GM12878 (cell line): ENCODE data around the gene RTN4. TPM values are rescaled to one million over a fixed set of nuclear protein-coding genes. Genes with fewer than 3 reads are reported as not detected.

Experiments
- ATAC-seq: fragments of 200-7000 bp; cut with Tn5 transposase; 3 replicates; pipeline ENCODE4 v1.9.1; 2020; ENCODE audit warnings: mild to moderate bottlenecking, moderate library complexity
- BruUV-seq: library from RNA; stranded (reverse); fragments of 400-500 nt; replicated peaks from 2 replicates; lab custom pipeline; 2021; lab: Mats Ljungman, UMichigan
- CTCF ChIA-PET: fragments of 300-600 bp; sonication (Branson Sonifier 250); formaldehyde crosslinking; extraction: SDS; loops from one replicate; lab custom pipeline; 2021; ENCODE audit warnings: inconsistent platforms; lab: Yijun Ruan, JAX
- POLR2A ChIA-PET: fragments of 350-600 bp; formaldehyde crosslinking; extraction: SDS; loops from one replicate; lab custom pipeline; 2021; ENCODE audit warnings: inconsistent platforms; lab: Charles Lee
- RAD21 ChIA-PET: fragments of 300-600 bp; sonication (Branson Sonifier 250); formaldehyde crosslinking; loops from one replicate; lab custom pipeline; 2023; ENCODE audit warnings: antibody characterized with exemption; ENCODE audit not compliant: unreplicated experiment; lab: Charles Lee
- SMC1A ChIA-PET: fragments of 300-600 bp; sonication (Branson Sonifier 250); formaldehyde crosslinking; loops from one replicate; lab custom pipeline; 2023; ENCODE audit not compliant: unreplicated experiment, uncharacterized antibody; lab: Charles Lee
- DNase-seq: peaks from one replicate; pipeline ENCODE4 v3.0.0-alpha.2; 2011; ENCODE audit warnings: low read depth, low spot score
- FAIRE-seq: peaks from 3 replicates; lab custom pipeline; 2011; peaks lifted over from hg19 to GRCh38; lab: Jason Lieb, UNC
- H2AFZ ChIP-seq: 2 replicates; pipeline ENCODE4 v1.6.0; 2011; ENCODE audit warnings: low read depth, low read length, control low read depth; ENCODE audit not compliant: control insufficient read depth
- H3K27ac ChIP-seq: 2 replicates; pipeline ENCODE4 v1.5.1; 2011; ENCODE audit warnings: control low read depth; ENCODE audit not compliant: control insufficient read depth, insufficient read depth
- H3K27me3 ChIP-seq, 2 experiments: replicated peaks in 1 of 2; 2 replicates each; pipeline versions ENCODE4 v1.6.0 to v1.6.1; 2011; ENCODE audit warnings: low read length in 1 of 2; ENCODE audit not compliant: control insufficient read depth in 2 of 2, insufficient read depth in 2 of 2
- H3K36me3 ChIP-seq, 2 experiments: 2 replicates each; pipeline ENCODE4 v1.5.1; 2011; ENCODE audit warnings: low read length in 1 of 2; ENCODE audit not compliant: control insufficient read depth in 2 of 2, insufficient read depth in 2 of 2
- H3K4me1 ChIP-seq: 2 replicates; pipeline ENCODE4 v1.6.1; 2011; ENCODE audit warnings: mild to moderate bottlenecking, low read length, moderate library complexity, mixed read lengths; ENCODE audit not compliant: control insufficient read depth, insufficient read depth
- H3K4me2 ChIP-seq: 2 replicates; pipeline ENCODE4 v1.6.0; 2011; ENCODE audit warnings: control low read depth; ENCODE audit not compliant: control insufficient read depth, insufficient read depth
- H3K4me3 ChIP-seq: fragments of 200-600 bp; sonication (generic); 2 replicates; pipeline ENCODE4 v1.5.1; 2016
- H3K79me2 ChIP-seq: 2 replicates; pipeline ENCODE4 v1.6.0; 2011; ENCODE audit warnings: low read length; ENCODE audit not compliant: control insufficient read depth, insufficient read depth
- H3K9ac ChIP-seq: 2 replicates; pipeline ENCODE4 v1.8.0; 2011; ENCODE audit warnings: low read length, control low read depth, mixed read lengths; ENCODE audit not compliant: control insufficient read depth, insufficient read depth
- H3K9me3 ChIP-seq: replicated peaks from 3 replicates; pipeline ENCODE4 v1.5.1; 2011; ENCODE audit warnings: mild to moderate bottlenecking, low read length; ENCODE audit not compliant: control insufficient read depth, insufficient read depth
- H4K20me1 ChIP-seq: 2 replicates; pipeline ENCODE4 v1.6.0; 2011; ENCODE audit not compliant: control insufficient read depth, insufficient read depth
- BRCA1 ChIP-seq: IDR thresholded peaks from 2 replicates; pipeline ENCODE4 v1.6.1; 2011; ENCODE audit warnings: low read depth, low read length, improper control_type of control experiment
- CEBPZ ChIP-seq: fragments of 150-350 bp; IDR thresholded peaks from 2 replicates; pipeline ENCODE4 v1.6.1; 2016; ENCODE audit warnings: low read depth, low read length
- EED ChIP-seq: sonication (generic); IDR thresholded peaks from 2 replicates; pipeline ENCODE4 v1.6.1; 2016; ENCODE audit warnings: antibody characterized with exemption, low read depth
- KAT2A ChIP-seq: conservative IDR thresholded peaks from 2 replicates; pipeline ENCODE4 v1.6.1; 2011; ENCODE audit warnings: low read depth, low read length; ENCODE audit not compliant: control insufficient read depth
- RFX5 ChIP-seq: IDR thresholded peaks from 2 replicates; pipeline ENCODE4 v1.6.1; 2011; ENCODE audit warnings: low read depth, low read length, improper control_type of control experiment
- USF1 ChIP-seq: IDR thresholded peaks from 2 replicates; pipeline ENCODE4 v1.6.1; 2011; ENCODE audit warnings: borderline replicate concordance, low read depth, mild to moderate bottlenecking, moderate library complexity, mixed read lengths, low read length; ENCODE audit not compliant: insufficient read depth; ENCODE audit errors: extremely low read length
- WRNIP1 ChIP-seq: IDR thresholded peaks from 2 replicates; pipeline ENCODE4 v1.6.1; 2011; ENCODE audit warnings: low read depth, low read length, improper control_type of control experiment, borderline replicate concordance
- WGBS: methylation state at CpG from one replicate; pipeline ENCODE4 v1.1.6; 2016; ENCODE audit warnings: low lambda C conversion rate; ENCODE audit not compliant: insufficient replicate concordance, insufficient coverage; ENCODE audit errors: missing lambda C conversion rate; 5-methylcytosine and 5-hydroxymethylcytosine counted together
- in situ Hi-C: fragments of 300-500 bp; cut with MboI; formaldehyde crosslinking; loops from 9 replicates; pipeline ENCODE4 v1.14.3; 2018; ENCODE audit warnings: mixed read lengths
- intact Hi-C: fragments of 100-400 bp; cut with micrococcal nuclease; formaldehyde crosslinking; loops from one replicate; pipeline ENCODE4 v1.14.2; 2022; ENCODE audit not compliant: unreplicated experiment
- polyA plus RNA-seq, 11 experiments: library from polyadenylated mRNA; depleted of rRNA in 4 of 11; unstranded in 6 of 11; stranded (reverse) in 5 of 11; fragments of >200 nt; fragmentation: Nextera tagmentation in 4 of 11; fragmentation: Illumina TruSeq in 1 of 11; extraction: Ambion mirVana in 4 of 11; extraction: Trizol in 1 of 11; gene quantifications; 1 replicate in 1 of 11; 2 replicates in 10 of 11; pipeline versions ENCODE4 v1.2.1 to v1.2.3, GENCODE V29; 2011 to 2016; ENCODE audit warnings: inconsistent platforms in 2 of 11, missing spikeins in 2 of 11, low read depth in 1 of 11
- total RNA-seq, 4 experiments: library from RNA; depleted of rRNA in 3 of 4; stranded (reverse); fragments of >200 nt in 3 of 4; fragmentation: Illumina TruSeq in 1 of 4; extraction: Trizol in 1 of 4; gene quantifications; 2 replicates each; pipeline versions ENCODE4 v1.2.1 to v1.2.3, GENCODE V29; 2013 to 2021

RTN4 gene
- total and polyA plus RNA-seq, 10 of the 15 experiments (the other 5 are each of a cell fraction or from before 2014, with no cell fraction given), result 56.0 to 133 (median 83.3) TPM

- no peak for TF ChIP-seq USF1
- TF ChIP-seq CEBPZ, result no peak
- no peak for TF ChIP-seq BRCA1
Observed at GRCh38 chr2:55033076-55033742, 17.0 kb downstream of the RTN4 start (continued).

GRCh38 chr2:55031505-55031904 is 18.7 kb downstream of the RTN4 start:
- ChIA-PET RAD21 (interaction anchor here (1.0 to 1.2 kb wide), 3 partner anchors 11 to 18 kb away, joined by 3 to 4 read pairs (median 3); no protein-coding TSS in a partner anchor), CTCF (interaction anchor here (1.3 to 3.5 kb wide), 3 partner anchors 18 to 144 kb away, joined by 3 to 22 read pairs (median 3); partner anchors contain the start of gene RTN4), POLR2A (interaction anchor here (0.6 to 1.5 kb wide), 2 partner anchors 9 to 19 kb away, joined by 3 to 5 read pairs; partner anchors contain the start of gene RTN4), SMC1A (interaction anchor here (0.8 to 3.5 kb wide), 6 partner anchors 10 to 20 kb away, joined by 3 to 16 read pairs (median 8); partner anchors contain the start of gene RTN4)
- 95% methylated on average over 4 of the region's 4 CpGs for WGBS
- Histone ChIP-seq H3K36me3 (no peaks in the 10 kb centered on the region), H2AFZ (no peak overlapping the region), H3K9me3 (no peaks in the 10 kb centered on the region), H3K4me2 (no peak overlapping the region), H3K79me2 (peaks cover 90% of the 10 kb centered on the region), H3K27me3 (no peaks in the 10 kb centered on the region), H3K4me3 (no peak overlapping the region), H3K27ac (no peak overlapping the region), H3K4me1 (peaks cover 24% of the 10 kb centered on the region), H3K9ac (no peak overlapping the region), H4K20me1 (no peaks in the 10 kb centered on the region; the same call in 1 of the 2 replicates)
- BruUV-seq, result no TSS peak
- ATAC-seq (no peak), FAIRE-seq (no peak), DNase-seq (no peak)
- TF ChIP-seq RFX5 (no peak), KAT2A (no peak), EED (no peak), WRNIP1 (no peak)
- intact Hi-C loops (no loop called here), in situ Hi-C loops (no loop called here)
